IMR-90 (cell line): Measurements from ENCODE around the gene MARCHF9. TPM values are rescaled to one million over a fixed set of nuclear protein-coding genes. Genes with fewer than 3 reads are reported as not detected.
A peak's percentile ranks its signal among the peaks of the same experiment; 100 is the strongest.

Experiments used
- ATAC-seq: fragments of 200-7000 bp; cut with Tn5 transposase; 2 replicates; pipeline ENCODE4 v1.9.1; 2020; ENCODE audit warnings: low read depth, mild to moderate bottlenecking, moderate library complexity
- BruUV-seq: library from RNA; stranded (reverse); fragments of 400-500 nt; replicated peaks from 2 replicates; lab custom pipeline; 2021; lab: Mats Ljungman, UMichigan
- CTCF ChIA-PET: fragments of 300-600 bp; formaldehyde crosslinking; extraction: SDS; loops from one replicate; lab custom pipeline; 2021; ENCODE audit warnings: antibody characterized with exemption; lab: Yijun Ruan, JAX
- POLR2A ChIA-PET: fragments of 300-600 bp; sonication (Branson Sonifier 250); formaldehyde crosslinking; loops from one replicate; lab custom pipeline; 2022; ENCODE audit warnings: antibody characterized with exemption; ENCODE audit not compliant: unreplicated experiment; lab: Charles Lee
- DNase-seq: peaks from one replicate; pipeline ENCODE4 v3.0.0; 2013
- H2AFZ ChIP-seq: replicated peaks from 2 replicates; pipeline ENCODE3; 2013; ENCODE audit warnings: low read length, mild to moderate bottlenecking; ENCODE audit not compliant: poor library complexity
- H2AK5ac ChIP-seq: 2 replicates; pipeline ENCODE4 v1.6.1; 2013; ENCODE audit warnings: low read depth, low read length, inconsistent platforms
- H2AK9ac ChIP-seq: replicated peaks from 2 replicates; pipeline ENCODE3; 2013; ENCODE audit warnings: mild to moderate bottlenecking, low read depth, low read length, moderate library complexity; ENCODE audit not compliant: poor library complexity
- H2BK120ac ChIP-seq: 2 replicates; pipeline ENCODE4 v1.6.1; 2013; ENCODE audit warnings: low read depth, low read length, inconsistent platforms
- H2BK15ac ChIP-seq: 3 replicates; pipeline ENCODE4 v1.6.1; 2013; ENCODE audit warnings: low read depth, low read length, inconsistent platforms
- H2BK20ac ChIP-seq: 2 replicates; pipeline ENCODE4 v1.6.1; 2013; ENCODE audit warnings: low read depth, mild to moderate bottlenecking, inconsistent platforms, low read length, moderate library complexity
- H2BK5ac ChIP-seq: 2 replicates; pipeline ENCODE4 v1.6.1; 2013; ENCODE audit warnings: mild to moderate bottlenecking, low read depth, low read length, inconsistent platforms; ENCODE audit not compliant: poor library complexity, severe bottlenecking
- H3K14ac ChIP-seq: replicated peaks from 2 replicates; pipeline ENCODE4 v1.6.1; 2013; ENCODE audit warnings: low read depth, low read length, inconsistent platforms
- H3K18ac ChIP-seq: 2 replicates; pipeline ENCODE4 v1.6.1; 2013; ENCODE audit warnings: low read depth, low read length, control low read depth
- H3K23ac ChIP-seq: 2 replicates; pipeline ENCODE4 v1.6.1; 2013; ENCODE audit warnings: low read depth, low read length, inconsistent platforms
- H3K27ac ChIP-seq: 2 replicates; pipeline ENCODE4 v1.5.1; 2013; ENCODE audit warnings: mild to moderate bottlenecking, control low read depth, low read length; ENCODE audit not compliant: insufficient read depth
- H3K27me3 ChIP-seq: 2 replicates; pipeline ENCODE4 v1.6.1; 2013; ENCODE audit warnings: low read length; ENCODE audit not compliant: control insufficient read depth, insufficient read depth
- H3K36me3 ChIP-seq: 2 replicates; pipeline ENCODE4 v1.6.1; 2013; ENCODE audit warnings: low read length, mixed read lengths; ENCODE audit not compliant: control insufficient read depth, insufficient read depth
- H3K4ac ChIP-seq: 2 replicates; pipeline ENCODE4 v1.6.1; 2013; ENCODE audit warnings: low read depth, low read length, inconsistent platforms
- H3K4me1 ChIP-seq: 2 replicates; pipeline ENCODE4 v1.6.1; 2013; ENCODE audit warnings: low read length, mixed read lengths; ENCODE audit not compliant: control insufficient read depth, insufficient read depth
- H3K4me2 ChIP-seq: 2 replicates; pipeline ENCODE4 v1.6.1; 2013; ENCODE audit warnings: low read depth, mild to moderate bottlenecking, control low read depth, low read length, moderate library complexity
- H3K4me3 ChIP-seq: 2 replicates; pipeline ENCODE4 v1.5.1; 2013; ENCODE audit warnings: low read depth, mild to moderate bottlenecking, control low read depth, low read length, moderate library complexity; ENCODE audit not compliant: insufficient read depth
- H3K56ac ChIP-seq: 2 replicates; pipeline ENCODE4 v1.6.1; 2013; ENCODE audit warnings: low read length, inconsistent platforms; ENCODE audit not compliant: insufficient read depth; ENCODE audit errors: extremely low read depth
- H3K79me1 ChIP-seq, 2 experiments: 2 replicates each; pipeline ENCODE4 v1.6.1; 2013; ENCODE audit warnings: low read length in 2 of 2, inconsistent platforms in 1 of 2, low read depth in 1 of 2
- H3K9ac ChIP-seq: 2 replicates; pipeline ENCODE4 v1.6.1; 2013; ENCODE audit warnings: low read depth, low read length, control low read depth
- H3K9me1 ChIP-seq: 2 replicates; pipeline ENCODE4 v1.6.1; 2013; ENCODE audit warnings: low read length, inconsistent platforms; ENCODE audit not compliant: insufficient read depth
- H3K9me3 ChIP-seq: 2 replicates; pipeline ENCODE4 v1.6.1; 2013; ENCODE audit warnings: low read length; ENCODE audit not compliant: control insufficient read depth, insufficient read depth
- H4K20me1 ChIP-seq: 2 replicates; pipeline ENCODE4 v1.6.1; 2013; ENCODE audit warnings: low read length, inconsistent platforms; ENCODE audit not compliant: insufficient read depth
- H4K5ac ChIP-seq: 2 replicates; pipeline ENCODE4 v1.6.1; 2013; ENCODE audit warnings: mild to moderate bottlenecking, low read depth, low read length, control low read depth
- H4K8ac ChIP-seq, 2 experiments: 2 replicates each; pipeline ENCODE4 v1.6.1; 2013; ENCODE audit warnings: low read depth in 2 of 2, low read length in 2 of 2, control low read depth in 1 of 2, inconsistent platforms in 1 of 2
- H4K91ac ChIP-seq: 2 replicates; pipeline ENCODE4 v1.6.1; 2013; ENCODE audit warnings: low read depth, low read length, inconsistent platforms; ENCODE audit not compliant: insufficient read depth
- BHLHE40 ChIP-seq: fragments of 150-350 bp; IDR thresholded peaks from 2 replicates; pipeline ENCODE4 v1.6.1; 2016; ENCODE audit warnings: mild to moderate bottlenecking, low read depth, low read length
- CEBPB ChIP-seq: IDR thresholded peaks from 2 replicates; pipeline ENCODE4 v1.6.1; 2012; ENCODE audit warnings: low read depth, low read length, improper control_type of control experiment
- CHD1 ChIP-seq: IDR thresholded peaks from 2 replicates; pipeline ENCODE4 v1.6.1; 2012; ENCODE audit warnings: low read depth, low read length, improper control_type of control experiment
- CTCF ChIP-seq: conservative IDR thresholded peaks from 2 replicates; pipeline ENCODE4 v1.5.1; 2012; ENCODE audit warnings: mild to moderate bottlenecking, low read depth, low read length, improper control_type of control experiment
- FOS ChIP-seq: fragments of 150-350 bp; IDR thresholded peaks from 2 replicates; pipeline ENCODE4 v1.6.1; 2016; ENCODE audit warnings: low read depth, low read length
- MAZ ChIP-seq: IDR thresholded peaks from 2 replicates; pipeline ENCODE4 v1.6.1; 2012; ENCODE audit warnings: low read depth, mild to moderate bottlenecking, low read length, improper control_type of control experiment, moderate library complexity, borderline replicate concordance
- MXI1 ChIP-seq: IDR thresholded peaks from 2 replicates; pipeline ENCODE4 v1.6.1; 2012; ENCODE audit warnings: low read depth, mild to moderate bottlenecking, low read length, moderate library complexity, borderline replicate concordance
- NFE2L2 ChIP-seq: fragments of 150-350 bp; IDR thresholded peaks from 2 replicates; pipeline ENCODE4 v1.6.1; 2016; ENCODE audit warnings: low read depth, mild to moderate bottlenecking, low read length
- RCOR1 ChIP-seq: IDR thresholded peaks from 2 replicates; pipeline ENCODE4 v1.6.1; 2012; ENCODE audit warnings: mild to moderate bottlenecking, low read length, improper control_type of control experiment; ENCODE audit not compliant: insufficient replicate concordance
- RFX5 ChIP-seq: IDR thresholded peaks from 2 replicates; pipeline ENCODE4 v1.8.0; 2012; ENCODE audit warnings: low read depth, mild to moderate bottlenecking, low read length, moderate library complexity
- WGBS, 2 experiments: methylation state at CpG; one replicate each; pipeline versions ENCODE4 v1.1.5 to v1.1.7; 2013; ENCODE audit warnings: missing lambda C conversion rate in 2 of 2; ENCODE audit not compliant: insufficient read length in 1 of 2; ENCODE audit errors: extremely low coverage in 2 of 2; 5-methylcytosine and 5-hydroxymethylcytosine counted together
- dilution Hi-C: fragments of 300-500 bp; cut with HindIII; formaldehyde crosslinking; loops from one replicate; pipeline ENCODE4 v1.14.3; 2018; ENCODE audit warnings: low sequenced_read_pairs; ENCODE audit not compliant: unreplicated experiment
- in situ Hi-C: fragments of 300-500 bp; cut with MboI; formaldehyde crosslinking; loops from 3 replicates; pipeline ENCODE4 v1.14.3; 2019; ENCODE audit warnings: low sequenced_read_pairs, inconsistent platforms, mixed read lengths
- intact Hi-C: fragments of 100-400 bp; cut with micrococcal nuclease; formaldehyde crosslinking; loops from 2 replicates; pipeline ENCODE4 v1.10.0; 2022
- polyA plus RNA-seq, 3 experiments: library from polyadenylated mRNA; depleted of rRNA; stranded (reverse); fragments of >200 nt; gene quantifications; 2 replicates each; pipeline ENCODE4 v1.2.3, GENCODE V29; 2012; ENCODE audit warnings: low replicate concordance in 1 of 3
- total RNA-seq: library from RNA; depleted of rRNA; stranded (reverse); fragments of >200 nt; gene quantifications from 2 replicates; pipeline ENCODE4 v1.2.3, GENCODE V29; 2012
- TF ChIP-seq, protein P1 (sequence below): fragments of 150-350 bp; IDR thresholded peaks from 2 replicates; pipeline ENCODE4 v1.6.1; 2017; ENCODE audit warnings: mild to moderate bottlenecking, antibody characterized with exemption, low read length, low read depth

MARCHF9 gene
- total and polyA plus RNA-seq, 2 of the 4 experiments (the other 2 are of a cell fraction) = 1.1 to 5.4 TPM

GRCh38 chr12:57772429-57773322 lies 17.8 kb downstream of the MARCHF9 start, which contains the start of gene EEF1AKMT3:
Gene EEF1AKMT3, plus strand, starts transcription at chr12:57772614. Its CDS starts 111 bp downstream, at chr12:57772725.
- Histone ChIP-seq H2BK15ac (peak within 1 kb of the TSS; percentile 78; the same call in 2 of the 3 replicates), H3K9me3 (no peaks in the 10 kb centered on the region), H4K91ac (peak within 1 kb of the TSS; percentile 95), H3K14ac (peak within 1 kb of the TSS; percentile 95), H3K27me3 (no peaks in the 10 kb centered on the region), H4K5ac (peak within 1 kb of the TSS; percentile 91), H3K36me3 (peaks cover 3% of the 10 kb centered on the region), H4K20me1 (no peaks in the 10 kb centered on the region), H2AFZ (peak within 1 kb of the TSS; percentile 99), H3K27ac (peak within 1 kb of the TSS; percentile 82), H3K79me1 (peaks cover 16 to 29% of the 10 kb centered on the region in 2 experiments; a peak in 3 of 4 replicates), H2AK5ac (peak within 1 kb of the TSS; percentile 91), H3K4me1 (0 out of 2 replicates have a peak, but pooled peaks cover 3% of the 10 kb centered on the region), H3K56ac (peak within 1 kb of the TSS; percentile 88), H3K4me3 (peak within 1 kb of the TSS; percentile 78), H3K9ac (peak within 1 kb of the TSS; percentile 99), H2BK120ac (peak within 1 kb of the TSS; percentile 86), H2AK9ac (peak within 1 kb of the TSS; percentile 97), H3K18ac (peak within 1 kb of the TSS; percentile 62), H3K4ac (peak within 1 kb of the TSS; percentile 98), H4K8ac (peak within 1 kb of the TSS; percentile 93 to 99), H3K23ac (peak within 1 kb of the TSS; percentile 98), H2BK5ac (peak within 1 kb of the TSS; percentile 78), H3K9me1 (peaks cover 9% of the 10 kb centered on the region), H2BK20ac (0 out of 2 replicates have a peak within 1 kb of the TSS, but pooled peaks have one; percentile 8), H3K4me2 (peak within 1 kb of the TSS; percentile 95)
- BruUV-seq = no TSS peak
- dilution Hi-C loops = no loop called here
- 0% methylated on average over 31 of the region's 67 CpGs; no CpG with 5 or more reads in 1 of the 2 experiments for WGBS, 2 experiments
- ATAC-seq = peak; percentile 73
- POLR2A ChIA-PET = interaction anchor here (0.9 kb wide), 1 partner anchor 28 kb away, joined by 4 read pairs; the partner anchor contains the start of gene TSPAN31
- DNase-seq = peak; percentile 35
- in situ Hi-C loops = no loop called here
- TF ChIP-seq CTCF (no peak), NFE2L2 (no peak), FOS (no peak), BHLHE40 (peak; percentile 39), RCOR1 (no peak), CHD1 (no peak), CEBPB (no peak), MXI1 (peak; percentile 70; the same call in 1 of the 2 replicates), MAZ (no peak), RFX5 (no peak)
- TF ChIP-seq, protein P1, sequence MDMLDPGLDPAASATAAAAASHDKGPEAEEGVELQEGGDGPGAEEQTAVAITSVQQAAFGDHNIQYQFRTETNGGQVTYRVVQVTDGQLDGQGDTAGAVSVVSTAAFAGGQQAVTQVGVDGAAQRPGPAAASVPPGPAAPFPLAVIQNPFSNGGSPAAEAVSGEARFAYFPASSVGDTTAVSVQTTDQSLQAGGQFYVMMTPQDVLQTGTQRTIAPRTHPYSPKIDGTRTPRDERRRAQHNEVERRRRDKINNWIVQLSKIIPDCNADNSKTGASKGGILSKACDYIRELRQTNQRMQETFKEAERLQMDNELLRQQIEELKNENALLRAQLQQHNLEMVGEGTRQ = no peak
- intact Hi-C loops = no loop called here
- CTCF ChIA-PET = no interaction called here
